Uterus (tissue), 4 donors: ENCODE results near the gene PRDM11. TPM values are rescaled to one million over a fixed set of nuclear protein-coding genes. Genes with fewer than 3 reads are reported as not detected.

Experiments
- DNase-seq, 2 donors: peaks; one replicate each; pipeline ENCODE4 v3.0.0-alpha.2; 2019 to 2020
- H3K27ac ChIP-seq, 2 donors: fragments of 200-600 bp; sonication (generic); 1 replicate in 1 of 2; 2 replicates in 1 of 2; pipeline ENCODE4 v1.5.1; 2016 to 2018
- H3K27me3 ChIP-seq, 2 donors: fragments of 200-600 bp; sonication (generic); one replicate each; pipeline ENCODE4 v1.5.1; 2018 to 2019; ENCODE audit warnings: control low read depth in 1 of 2
- H3K36me3 ChIP-seq, 2 donors: fragments of 200-600 bp; sonication (generic); one replicate each; pipeline ENCODE4 v1.5.1; 2019; ENCODE audit warnings: control low read depth in 1 of 2
- H3K4me1 ChIP-seq, 2 donors: fragments of 200-600 bp; sonication (generic); one replicate each; pipeline ENCODE4 v1.5.1; 2018 to 2019; ENCODE audit warnings: control low read depth in 1 of 2
- H3K4me3 ChIP-seq, 2 donors: fragments of 200-600 bp; sonication (generic); 1 replicate in 1 of 2; 2 replicates in 1 of 2; pipeline ENCODE4 v1.5.1; 2018 to 2019; ENCODE audit warnings: mild to moderate bottlenecking in 1 of 2
- H3K9me3 ChIP-seq, 2 donors: fragments of 200-600 bp; sonication (generic); one replicate each; pipeline ENCODE4 v1.5.1; 2019; ENCODE audit warnings: control low read depth in 1 of 2
- POLR2A ChIP-seq, 2 donors: fragments of 450-650 bp; IDR thresholded peaks; one replicate each; pipeline ENCODE4 v1.6.1; 2016; ENCODE audit warnings: antibody characterized with exemption in 2 of 2, mild to moderate bottlenecking in 1 of 2, moderate library complexity in 1 of 2
- intact Hi-C: fragments of 100-400 bp; cut with DNase I; formaldehyde crosslinking; loops from one replicate; pipeline ENCODE4 v1.15.1; 2023; ENCODE audit warnings: low total_unique reads
- total RNA-seq, 4 donors: library from RNA; depleted of rRNA in 3 of 4; stranded (reverse); fragments of >200 nt in 3 of 4; gene quantifications; one replicate each; pipeline versions ENCODE4 v1.1.0 to v1.2.4, GENCODE V29; 2014 to 2023
- TF ChIP-seq, protein P1 (sequence below), 4 experiments: fragments of 200-600 bp in 2 of 4; fragments of 450-650 bp in 2 of 4; sonication (generic) in 2 of 4; IDR thresholded peaks; one replicate each; pipeline ENCODE4 v1.5.1; 2016 to 2019; ENCODE audit warnings: antibody characterized with exemption in 4 of 4, mild to moderate bottlenecking in 2 of 4, moderate library complexity in 1 of 4
- donor health status: DM: yes; HTN: yes; CAD: no.

PRDM11 gene
- total RNA-seq, 4 donors from 2014 or later, result 7.4 to 318 (median 58.5) TPM

DNA sequence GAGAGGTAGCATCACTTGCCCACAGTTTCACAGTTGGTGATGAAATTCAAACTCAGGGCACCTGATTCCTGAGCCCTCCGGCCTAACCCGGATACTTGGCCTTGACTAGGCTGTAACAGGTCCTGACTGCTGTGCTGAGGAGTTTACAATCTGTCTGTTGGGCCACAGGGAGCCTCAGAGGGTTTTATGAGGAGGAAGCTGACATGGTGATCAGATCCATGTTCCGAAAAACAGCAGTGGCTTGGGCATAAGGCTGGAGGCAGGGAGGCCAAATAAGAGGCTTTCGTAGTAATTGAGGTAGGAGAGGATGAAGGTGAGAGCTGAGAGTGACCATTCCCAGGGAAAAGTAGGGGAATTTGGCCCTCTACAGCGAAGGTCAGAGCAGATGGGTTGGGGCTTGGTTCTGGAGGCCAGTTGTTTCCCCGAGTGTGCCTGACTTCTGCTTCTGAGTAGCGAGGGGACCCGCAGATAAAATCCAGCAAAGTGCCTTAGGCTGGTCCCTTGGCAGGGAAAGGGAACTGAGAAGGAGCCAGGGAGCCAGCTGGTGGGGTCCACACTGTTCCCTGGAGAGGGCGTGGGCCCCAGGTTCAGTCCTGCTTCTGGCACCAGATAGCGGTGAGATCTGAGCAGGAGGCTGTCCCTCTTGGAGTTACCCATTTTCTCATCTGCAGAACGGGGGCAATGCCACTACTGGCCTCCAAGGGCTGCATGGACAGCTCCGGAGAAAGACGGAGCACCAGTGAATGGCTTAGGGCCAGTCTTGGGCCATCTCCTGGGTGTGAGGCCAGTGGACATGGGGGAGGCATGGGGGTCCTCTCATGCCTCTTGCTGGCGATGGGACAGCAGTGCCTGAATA is 6.5 kb downstream of the PRDM11 start:
- H3K4me1 ChIP-seq, result peaks cover 4 to 20% of the 10 kb centered on the region in 2 donors
- no peaks in the 10 kb centered on the region for H3K27me3 ChIP-seq
- no peak for DNase-seq
- H3K27ac ChIP-seq, result no peak overlapping the region
- no peaks in the 10 kb centered on the region for H3K36me3 ChIP-seq
- TF ChIP-seq, protein P1, sequence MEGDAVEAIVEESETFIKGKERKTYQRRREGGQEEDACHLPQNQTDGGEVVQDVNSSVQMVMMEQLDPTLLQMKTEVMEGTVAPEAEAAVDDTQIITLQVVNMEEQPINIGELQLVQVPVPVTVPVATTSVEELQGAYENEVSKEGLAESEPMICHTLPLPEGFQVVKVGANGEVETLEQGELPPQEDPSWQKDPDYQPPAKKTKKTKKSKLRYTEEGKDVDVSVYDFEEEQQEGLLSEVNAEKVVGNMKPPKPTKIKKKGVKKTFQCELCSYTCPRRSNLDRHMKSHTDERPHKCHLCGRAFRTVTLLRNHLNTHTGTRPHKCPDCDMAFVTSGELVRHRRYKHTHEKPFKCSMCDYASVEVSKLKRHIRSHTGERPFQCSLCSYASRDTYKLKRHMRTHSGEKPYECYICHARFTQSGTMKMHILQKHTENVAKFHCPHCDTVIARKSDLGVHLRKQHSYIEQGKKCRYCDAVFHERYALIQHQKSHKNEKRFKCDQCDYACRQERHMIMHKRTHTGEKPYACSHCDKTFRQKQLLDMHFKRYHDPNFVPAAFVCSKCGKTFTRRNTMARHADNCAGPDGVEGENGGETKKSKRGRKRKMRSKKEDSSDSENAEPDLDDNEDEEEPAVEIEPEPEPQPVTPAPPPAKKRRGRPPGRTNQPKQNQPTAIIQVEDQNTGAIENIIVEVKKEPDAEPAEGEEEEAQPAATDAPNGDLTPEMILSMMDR (IDR thresholded peaks at IDR 0.05), result no peak
- TF ChIP-seq POLR2A (IDR thresholded peaks at IDR 0.05), result no peak
- intact Hi-C loops, result no loop called here
- H3K9me3 ChIP-seq, result no peaks in the 10 kb centered on the region
- H3K4me3 ChIP-seq, result no peak overlapping the region

DNA sequence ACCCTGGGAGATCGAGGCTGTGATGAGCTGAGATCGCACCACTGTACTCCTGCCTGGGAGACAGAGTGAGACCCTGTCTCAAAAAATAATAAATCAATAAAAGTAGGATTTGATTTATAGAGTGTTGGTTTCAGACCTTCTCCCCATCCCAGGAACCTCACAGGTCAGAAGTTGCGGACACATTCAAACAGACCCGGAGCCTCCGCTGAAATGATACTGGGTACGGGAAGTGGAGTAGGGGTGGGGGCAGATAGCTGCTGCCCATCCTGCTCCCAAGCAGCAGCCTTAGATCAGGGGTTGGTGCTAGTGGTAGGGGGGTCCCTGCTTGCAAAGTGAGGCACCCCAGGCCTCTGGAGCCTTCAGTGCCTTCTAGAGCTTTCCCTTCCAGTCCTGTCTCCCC is 7.8 kb downstream of the PRDM11 start:
- Histone ChIP-seq H3K27ac (peak overlapping the region in 1 of 2 donors; percentile 69), H3K36me3 (no peaks in the 10 kb centered on the region), H3K27me3 (no peaks in the 10 kb centered on the region), H3K9me3 (no peaks in the 10 kb centered on the region), H3K4me1 (peaks cover 8 to 25% of the 10 kb centered on the region in 2 donors), H3K4me3 (no peak overlapping the region)
- intact Hi-C loops, result no loop called here
- no peak for TF ChIP-seq POLR2A (IDR thresholded peaks at IDR 0.05)
- TF ChIP-seq, protein P1 (IDR thresholded peaks at IDR 0.05), result no peak
- no peak for DNase-seq

DNA sequence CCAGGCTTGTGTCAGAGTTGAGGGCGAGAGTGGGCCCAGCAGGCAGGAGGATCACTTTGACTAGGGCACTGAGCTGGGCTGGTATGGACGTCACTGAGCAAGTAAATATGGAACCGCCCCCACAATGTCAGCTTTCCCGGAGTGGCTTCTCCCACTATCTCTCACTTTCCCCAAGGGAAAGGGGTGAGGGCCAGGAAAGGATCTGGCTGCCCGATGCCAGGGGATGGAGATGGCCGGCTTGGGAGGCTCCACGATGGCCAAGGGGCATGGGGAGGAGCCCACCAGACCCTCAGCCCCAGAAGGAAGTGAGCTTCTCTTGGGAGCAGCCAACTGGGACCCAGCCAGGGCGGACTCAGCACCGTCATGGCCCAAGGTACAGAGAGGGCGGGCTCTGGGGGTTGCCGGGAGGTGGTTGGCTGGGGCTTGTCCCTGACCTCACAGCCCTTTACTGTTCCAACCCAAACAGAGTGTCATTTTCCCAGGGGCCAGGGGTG is 8.7 kb downstream of the PRDM11 start:
- H3K9me3 ChIP-seq, result no peaks in the 10 kb centered on the region
- no peaks in the 10 kb centered on the region for H3K27me3 ChIP-seq
- peaks cover 8 to 25% of the 10 kb centered on the region in 2 donors for H3K4me1 ChIP-seq
- intact Hi-C loops, result no loop called here
- peak in 1 of 2 donors; percentile 48 for DNase-seq
- no peak for TF ChIP-seq POLR2A (IDR thresholded peaks at IDR 0.05)
- TF ChIP-seq, protein P1 (IDR thresholded peaks at IDR 0.05), result no peak
- H3K4me3 ChIP-seq, result no peak overlapping the region
- peak overlapping the region; percentile 29 to 69 for H3K27ac ChIP-seq
- H3K36me3 ChIP-seq, result no peaks in the 10 kb centered on the region

DNA sequence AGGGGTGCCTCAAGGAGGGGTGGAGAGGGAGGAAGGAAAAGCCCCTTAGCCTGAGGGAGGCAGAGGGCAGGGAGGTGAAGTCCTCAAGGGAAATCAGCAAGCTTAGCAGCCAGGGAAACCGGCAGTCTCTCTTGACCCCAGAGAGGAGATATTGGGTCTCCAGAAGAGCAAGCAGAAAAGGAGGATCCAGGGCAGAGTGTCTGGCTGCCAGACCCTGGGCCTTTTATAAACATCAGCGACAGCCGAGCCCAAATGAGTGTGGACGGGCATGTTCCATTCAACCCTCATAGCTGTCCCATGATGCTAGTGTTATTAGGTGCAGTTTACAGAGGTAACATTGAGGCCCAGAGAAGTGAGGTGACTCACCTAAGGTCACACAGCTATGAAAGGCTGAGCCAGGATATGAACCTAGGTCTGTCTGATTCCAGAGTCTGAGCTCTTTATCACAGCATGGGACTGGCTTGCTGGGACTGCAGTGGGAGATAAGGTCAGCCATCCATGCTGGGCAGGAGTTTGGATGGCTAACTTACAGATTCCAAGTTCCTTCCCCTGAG is 9.3 kb downstream of the PRDM11 start:
- Histone ChIP-seq H3K27ac (peak overlapping the region in 1 of 2 donors; percentile 69), H3K4me1 (peaks cover 8 to 25% of the 10 kb centered on the region in 2 donors), H3K4me3 (no peak overlapping the region), H3K36me3 (no peaks in the 10 kb centered on the region), H3K9me3 (no peaks in the 10 kb centered on the region), H3K27me3 (no peaks in the 10 kb centered on the region)
- intact Hi-C loops, result no loop called here
- TF ChIP-seq POLR2A (IDR thresholded peaks at IDR 0.05), result no peak
- TF ChIP-seq, protein P1 (IDR thresholded peaks at IDR 0.05), result no peak
- no peak for DNase-seq

DNA sequence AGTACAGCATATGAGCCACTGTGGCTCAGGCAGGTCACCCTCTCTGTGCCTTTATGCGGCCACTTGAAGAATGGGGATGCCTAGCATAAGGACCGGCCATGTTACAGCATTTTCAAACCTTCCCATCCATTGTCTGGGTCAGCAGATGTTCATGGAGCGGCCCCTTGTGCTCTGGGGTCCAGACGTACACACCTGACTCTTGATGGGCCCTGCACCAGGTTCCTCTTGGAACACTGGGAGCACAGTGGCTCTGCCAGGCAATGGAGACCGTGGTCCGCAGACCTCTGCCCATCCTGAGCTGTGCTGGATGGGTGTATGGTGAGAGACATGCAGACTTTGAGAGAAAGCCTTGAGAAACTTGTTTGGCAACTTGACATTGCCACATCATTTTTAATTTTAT is 9.8 kb downstream of the PRDM11 start:
- H3K27me3 ChIP-seq, result no peaks in the 10 kb centered on the region
- intact Hi-C loops, result no loop called here
- H3K4me1 ChIP-seq, result peaks cover 8 to 25% of the 10 kb centered on the region in 2 donors
- DNase-seq, result no peak
- no peaks in the 10 kb centered on the region for H3K36me3 ChIP-seq
- H3K9me3 ChIP-seq, result no peaks in the 10 kb centered on the region
- no peak overlapping the region for H3K4me3 ChIP-seq
- no peak for TF ChIP-seq POLR2A (IDR thresholded peaks at IDR 0.05)
- TF ChIP-seq, protein P1 (IDR thresholded peaks at IDR 0.05), result no peak
- H3K27ac ChIP-seq, result peak overlapping the region in 1 of 2 donors; percentile 1
